Measurements from ENCODE around the gene SYNPO2. TPM values are rescaled to one million over a fixed set of nuclear protein-coding genes. Genes with fewer than 3 reads are reported as not detected.

The SYNPO2 gene
- total and polyA plus RNA-seq, 2 donors (not counting 1 experiment from before 2014, with no cell fraction given): 0.03 to 0.20 TPM

GRCh38 chr4:119031218-119031617, 142.6 kb downstream of the SYNPO2 start:
- H3K27ac ChIP-seq (ENCODE audit: low read length in 2 of 2): no peak overlapping the region
- CTCF ChIA-PET: interaction anchor here (0.7 kb wide), 1 partner anchor 9 kb away, joined by 5 read pairs; no protein-coding TSS in a partner anchor
- no peak overlapping the region for H3K9ac ChIP-seq (ENCODE audit: low read length)

More at GRCh38 chr4:119031218-119031617, 142.6 kb downstream of the SYNPO2 start:
- Histone ChIP-seq H2AFZ (ENCODE audit: insufficient read depth, low read depth, low read length, poor library complexity, severe bottlenecking) (no peak overlapping the region), H3K79me2 (ENCODE audit: control insufficient read depth, insufficient read depth, low read length) (no peaks in the 10 kb centered on the region), H3K4me3 (ENCODE audit: control extremely low read depth in 1 of 5, extremely low read depth in 1 of 5, insufficient read depth in 1 of 5, low read depth in 2 of 5, low read length in 4 of 5) (no peak overlapping the region), H3K27me3 (replicated peaks in 1 of 4; ENCODE audit: control extremely low read depth in 1 of 4, control insufficient read depth in 3 of 4, insufficient read depth in 4 of 4, low read length in 3 of 4) (no peaks in the 10 kb centered on the region), H3K36me3 (replicated peaks in 1 of 2; ENCODE audit: control extremely low read depth in 1 of 2, control insufficient read depth in 1 of 2, extremely low read depth in 1 of 2, insufficient read depth in 2 of 2, low read length in 1 of 2) (no peaks in the 10 kb centered on the region), H4K20me1 (ENCODE audit: control insufficient read depth, insufficient read depth, low read length, poor library complexity, severe bottlenecking) (no peaks in the 10 kb centered on the region), H3K9me3 (ENCODE audit: control extremely low read depth in 1 of 3, control insufficient read depth in 2 of 3, insufficient read depth in 1 of 3, low read length in 2 of 3) (no peaks in the 10 kb centered on the region), H3K4me1 (ENCODE audit: control insufficient read depth in 2 of 2, insufficient read depth in 2 of 2, low read length in 2 of 2) (no peaks in the 10 kb centered on the region), H3K4me2 (replicated peaks; ENCODE audit: low read depth, low read length, poor library complexity, severe bottlenecking) (no peak overlapping the region)
- TF ChIP-seq CTCF (IDR thresholded peaks at IDR 0.05) (no peak), EZH2 (IDR thresholded peaks at IDR 0.05; ENCODE audit: borderline replicate concordance, insufficient read depth, low read depth, low read length, poor library complexity, severe bottlenecking) (no peak)
- intact Hi-C loops (cut with micrococcal nuclease): no loop called here
- H3K4me3 Mint-ChIP-seq: no peak overlapping the region
- no peaks in the 10 kb centered on the region for H3K9me3 Mint-ChIP-seq (ENCODE audit: insufficient read depth)
- POLR2A ChIA-PET: interaction anchor here (0.6 kb wide), 1 partner anchor 79 kb away, joined by 3 read pairs; no protein-coding TSS in a partner anchor
- H3K27me3 Mint-ChIP-seq: peaks cover 17% of the 10 kb centered on the region
- no peak for ATAC-seq (ENCODE audit: low read depth)
- no peak overlapping the region for H3K27ac Mint-ChIP-seq
- DNase-seq: no peak
- H3K4me1 Mint-ChIP-seq: no peaks in the 10 kb centered on the region
- 94% methylated on average over 11 of the region's 11 CpGs for WGBS (ENCODE audit: insufficient coverage)

Measured in B cell (primary cell).